K562 (cell line): ENCODE results near the gene SS18. TPM values are rescaled to one million over a fixed set of nuclear protein-coding genes. Genes with fewer than 3 reads are reported as not detected.

Experiments
- ATF7 ChIP-seq: fragments of 450-650 bp; IDR thresholded peaks from 2 replicates; pipeline ENCODE4 v1.7.1; 2014; ENCODE audit warnings: mild to moderate bottlenecking, moderate library complexity
- BCOR ChIP-seq: fragments of 450-650 bp; IDR thresholded peaks from 2 replicates; pipeline ENCODE4 v1.6.1; 2016
- CXXC5 ChIP-seq: fragments of 250-450 bp; sonication (Bioruptor Pico); IDR thresholded peaks from 2 replicates; pipeline ENCODE4 v1.8.0; 2022; ENCODE audit warnings: inconsistent platforms, mild to moderate bottlenecking, moderate library complexity
- E2F1 ChIP-seq: sonication (generic); formaldehyde crosslinking; IDR thresholded peaks from 2 replicates; pipeline ENCODE4 v1.8.1; 2023; ENCODE audit warnings: mild to moderate bottlenecking, missing genetic modification reagents, moderate library complexity
- HMGXB4 ChIP-seq: sonication (generic); formaldehyde crosslinking; IDR thresholded peaks from 2 replicates; pipeline ENCODE4 v1.8.1; 2023; ENCODE audit warnings: mild to moderate bottlenecking, missing genetic modification reagents
- LCOR ChIP-seq: sonication (generic); formaldehyde crosslinking; IDR thresholded peaks from 2 replicates; pipeline ENCODE4 v1.8.0; 2022; ENCODE audit warnings: mild to moderate bottlenecking, missing genetic modification reagents
- MAX ChIP-seq: sonication (generic); formaldehyde crosslinking; IDR thresholded peaks from 2 replicates; pipeline ENCODE4 v1.9.0; 2022; ENCODE audit warnings: mild to moderate bottlenecking, missing genetic modification reagents
- NFRKB ChIP-seq: fragments of 450-650 bp; IDR thresholded peaks from 2 replicates; pipeline ENCODE4 v1.6.1; 2016; ENCODE audit warnings: low read depth
- TCF3 ChIP-seq: sonication (generic); formaldehyde crosslinking; IDR thresholded peaks from 2 replicates; pipeline ENCODE4 v1.4.0; 2020; ENCODE audit warnings: mild to moderate bottlenecking, missing genetic modification reagents
- TFAP4 ChIP-seq: sonication (generic); formaldehyde crosslinking; IDR thresholded peaks from 2 replicates; pipeline ENCODE4 v1.8.0; 2022; ENCODE audit warnings: missing genetic modification reagents, mild to moderate bottlenecking, moderate library complexity, borderline replicate concordance
- ZBTB17 ChIP-seq: fragments of 450-650 bp; formaldehyde crosslinking; IDR thresholded peaks from 2 replicates; pipeline ENCODE4 v1.4.0; 2020; ENCODE audit warnings: mild to moderate bottlenecking
- ZBTB49 ChIP-seq: sonication (generic); formaldehyde crosslinking; IDR thresholded peaks from 2 replicates; pipeline ENCODE4 v1.8.0; 2022; ENCODE audit warnings: missing genetic modification reagents, mild to moderate bottlenecking, borderline replicate concordance
- ZFX ChIP-seq: sonication (generic); formaldehyde crosslinking; IDR thresholded peaks from 2 replicates; pipeline ENCODE4 v1.8.0; 2022; ENCODE audit warnings: mild to moderate bottlenecking, missing genetic modification reagents, moderate library complexity
- ZNF511 ChIP-seq: sonication (generic); formaldehyde crosslinking; IDR thresholded peaks from 2 replicates; pipeline ENCODE4 v1.8.0; 2022; ENCODE audit warnings: mild to moderate bottlenecking, missing genetic modification reagents
- ZNF561 ChIP-seq: fragments of 450-650 bp; formaldehyde crosslinking; conservative IDR thresholded peaks from 2 replicates; pipeline ENCODE4 v1.4.0; 2020; ENCODE audit warnings: mild to moderate bottlenecking, moderate library complexity
- ZNF583 ChIP-seq: fragments of 250-450 bp; sonication (Bioruptor Pico); IDR thresholded peaks from 2 replicates; pipeline ENCODE4 v1.4.0; 2020
- polyA plus RNA-seq, 8 experiments: library from polyadenylated mRNA; depleted of rRNA in 4 of 8; stranded (reverse) in 5 of 8; unstranded in 3 of 8; fragments of >200 nt; fragmentation: Nextera tagmentation in 2 of 8; fragmentation: Illumina TruSeq in 1 of 8; extraction: Ambion mirVana in 2 of 8; extraction: Trizol in 1 of 8; gene quantifications; 2 replicates each; pipeline versions ENCODE4 v1.2.1 to v1.2.3, GENCODE V29; 2011 to 2014; ENCODE audit warnings: inconsistent platforms in 1 of 8, missing spikeins in 1 of 8
- total RNA-seq, 7 experiments: library from RNA; depleted of rRNA in 6 of 7; stranded (reverse); fragments of >200 nt in 6 of 7; fragmentation: Illumina TruSeq in 2 of 7; extraction: Trizol in 2 of 7; gene quantifications; 2 replicates each; pipeline versions ENCODE4 v1.2.1 to v1.2.3, GENCODE V29; 2011 to 2021; ENCODE audit warnings: low replicate concordance in 1 of 7

Gene SS18
- total and polyA plus RNA-seq, 9 of the 15 experiments (the other 6 are each of a cell fraction or from before 2014, with no cell fraction given) = 30.9 to 190 (median 102) TPM

- TF ChIP-seq ZBTB17 (CRISPR knock-in tag) (0 out of 2 replicates have a peak, but pooled peaks have one; percentile 38), TFAP4 (CRISPR knock-in tag) (peak; percentile 57), MAX (CRISPR knock-in tag) (0 out of 2 replicates have a peak, but pooled peaks have one; percentile 30), HMGXB4 (CRISPR knock-in tag) (peak; percentile 19; the same call in 1 of the 2 replicates), ZFX (CRISPR knock-in tag) (peak; percentile 98), NFRKB (peak; percentile 56; the same call in 1 of the 2 replicates), LCOR (CRISPR knock-in tag) (peak; percentile 37; the same call in 1 of the 2 replicates), ZNF561 (no peak), ZBTB49 (no peak), ZNF583 (0 out of 2 replicates have a peak, but pooled peaks have one; percentile 15), ZNF511 (CRISPR knock-in tag) (peak; percentile 63; the same call in 1 of the 2 replicates), ATF7 (peak; percentile 100), BCOR (peak; percentile 56), CXXC5 (CRISPR knock-in tag) (peak; percentile 96), TCF3 (CRISPR knock-in tag) (0 out of 2 replicates have a peak, but pooled peaks have one; percentile 39), E2F1 (peak; percentile 64; the same call in 1 of the 2 replicates)
Measured at GRCh38 chr18:26090130-26091046, at the start of gene SS18 (continued).
